NB4 (cell line): ENCODE results near the gene VEPH1.

ENCODE experiments used
- CTCF ChIP-seq: IDR thresholded peaks from one replicate; pipeline ENCODE4 v1.5.1; 2012; ENCODE audit warnings: low read depth, low read length
- MAX ChIP-seq: IDR thresholded peaks from 2 replicates; pipeline ENCODE4 v1.6.1; 2011; ENCODE audit warnings: low read depth, low read length
- POLR2A ChIP-seq: IDR thresholded peaks from 2 replicates; pipeline ENCODE4 v1.6.1; 2011; ENCODE audit warnings: mild to moderate bottlenecking; ENCODE audit not compliant: insufficient read length; ENCODE audit errors: extremely low read depth

- no peak for TF ChIP-seq CTCF
- no peak for TF ChIP-seq POLR2A
- TF ChIP-seq MAX, result no peak
These were observed 246.1 kb downstream of the VEPH1 start for GRCh38 chr3:157257101-157257500.
